EH (cell line): Measurements from ENCODE around the gene TEAD3.
A peak's percentile ranks its signal among the peaks of the same experiment; 100 is the strongest.

Experiments
- DNase-seq: peaks from one replicate; pipeline ENCODE4 v3.0.0-alpha.2; 2015; ENCODE audit warnings: low read depth

TEAD3 gene

GRCh38 chr6:35475573-35475972, 21.3 kb downstream of the TEAD3 start:
- DNase-seq: no peak

GRCh38 chr6:35474942-35475570, 21.8 kb downstream of the TEAD3 start:
- DNase-seq: no peak

GRCh38 chr6:35474131-35474941, 22.5 kb downstream of the TEAD3 start:
- DNase-seq: no peak

- DNase-seq: no peak
These were observed 23.1 kb downstream of the TEAD3 start for GRCh38 chr6:35473850-35474130.

GRCh38 chr6:35473075-35473849, 23.6 kb downstream of the TEAD3 start:
- no peak for DNase-seq

- peak; percentile 40 for DNase-seq
These were observed 25.0 kb downstream of the TEAD3 start for GRCh38 chr6:35471836-35472345.

GRCh38 chr6:35470663-35471120, 26.2 kb downstream of the TEAD3 start:
- DNase-seq: no peak

- DNase-seq: peak; percentile 45
These were observed 26.9 kb downstream of the TEAD3 start for GRCh38 chr6:35469751-35470662.

- DNase-seq: no peak
These were observed 27.7 kb downstream of the TEAD3 start for GRCh38 chr6:35468980-35469750.

GRCh38 chr6:35468181-35468979, 28.5 kb downstream of the TEAD3 start, which contains the start of gene RPL10A:
Gene RPL10A (plus strand): TSS chr6:35468401. CDS start chr6:35468435, 34 bp downstream.
- peak; percentile 97 for DNase-seq

GRCh38 chr6:35465646-35466045, 31.2 kb downstream of the TEAD3 start:
- no peak for DNase-seq

GRCh38 chr6:35463292-35463691, 33.6 kb downstream of the TEAD3 start:
- no peak for DNase-seq

- DNase-seq: no peak
These were observed 35.6 kb downstream of the TEAD3 start for GRCh38 chr6:35461270-35461669.

GRCh38 chr6:35457907-35458306, 39.0 kb downstream of the TEAD3 start:
- DNase-seq: no peak

GRCh38 chr6:35454391-35455110, 42.3 kb downstream of the TEAD3 start:
- peak; percentile 35 for DNase-seq

GRCh38 chr6:35453236-35453635, 43.6 kb downstream of the TEAD3 start:
- no peak for DNase-seq

- peak; percentile 89 for DNase-seq
These were observed 44.4 kb downstream of the TEAD3 start, which contains the start of gene FANCE for GRCh38 chr6:35452183-35453090. Gene FANCE (plus strand): TSS chr6:35452338. CDS start chr6:35452546, 208 bp downstream.
